ENCODE measurements around the gene CSRNP3.

CSRNP3 gene

DNA sequence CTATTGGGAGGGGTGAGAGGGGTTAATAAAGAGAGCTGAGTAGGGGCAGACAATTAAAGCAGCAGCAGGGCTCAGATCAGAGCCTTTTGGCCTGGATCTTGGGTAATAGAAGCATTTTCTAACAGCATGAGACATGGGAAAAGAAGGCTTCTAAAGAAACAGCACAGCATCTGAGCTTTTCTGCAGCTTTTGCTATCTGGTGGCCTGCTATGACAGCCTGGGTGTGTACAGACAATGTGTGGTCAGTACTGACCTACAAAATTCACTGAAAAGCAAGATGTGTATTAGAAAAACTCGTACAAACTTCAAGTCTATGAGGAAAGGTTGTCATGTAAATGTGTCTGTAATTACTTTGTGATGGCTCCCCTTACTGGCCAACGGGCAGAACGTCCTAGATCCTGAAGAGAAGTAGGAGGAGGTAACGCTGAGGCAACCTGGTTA, 229.0 kb downstream of the CSRNP3 start:
- H3K4me3 ChIP-seq (ENCODE audit: low read depth, low read length) = no peak overlapping the region

DNA sequence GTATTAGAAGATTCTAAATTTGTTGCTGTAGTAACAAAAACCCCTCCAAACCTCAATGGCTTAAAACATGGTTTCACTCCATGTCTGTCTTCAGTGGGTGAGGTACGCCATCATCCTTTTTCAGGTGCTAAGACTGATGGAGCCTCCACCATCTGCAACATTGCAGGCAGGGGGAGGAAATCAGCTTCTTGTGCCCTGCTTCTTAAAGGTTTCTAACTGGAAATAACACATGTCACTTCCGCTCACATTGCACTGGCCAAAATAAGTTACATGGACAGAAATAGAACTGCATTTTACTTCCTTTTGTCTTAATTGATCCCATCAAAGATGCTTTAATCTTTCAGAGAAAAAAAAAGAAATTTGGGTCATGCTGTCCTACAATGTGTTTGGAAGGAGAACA, 230.4 kb downstream of the CSRNP3 start:
- no peak for TF ChIP-seq ZNF274 (IDR thresholded peaks at IDR 0.05; ENCODE audit: low read length)
- TF ChIP-seq ZNF274 (tag by site-specific recombination; IDR thresholded peaks at IDR 0.05; ENCODE audit: borderline replicate concordance) = no peak
- TF ChIP-seq, protein P1, sequence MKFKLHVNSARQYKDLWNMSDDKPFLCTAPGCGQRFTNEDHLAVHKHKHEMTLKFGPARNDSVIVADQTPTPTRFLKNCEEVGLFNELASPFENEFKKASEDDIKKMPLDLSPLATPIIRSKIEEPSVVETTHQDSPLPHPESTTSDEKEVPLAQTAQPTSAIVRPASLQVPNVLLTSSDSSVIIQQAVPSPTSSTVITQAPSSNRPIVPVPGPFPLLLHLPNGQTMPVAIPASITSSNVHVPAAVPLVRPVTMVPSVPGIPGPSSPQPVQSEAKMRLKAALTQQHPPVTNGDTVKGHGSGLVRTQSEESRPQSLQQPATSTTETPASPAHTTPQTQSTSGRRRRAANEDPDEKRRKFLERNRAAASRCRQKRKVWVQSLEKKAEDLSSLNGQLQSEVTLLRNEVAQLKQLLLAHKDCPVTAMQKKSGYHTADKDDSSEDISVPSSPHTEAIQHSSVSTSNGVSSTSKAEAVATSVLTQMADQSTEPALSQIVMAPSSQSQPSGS (tag by site-specific recombination; IDR thresholded peaks at IDR 0.05; ENCODE audit: low read depth) = no peak
- TF ChIP-seq ZNF184 (tag by site-specific recombination; IDR thresholded peaks at IDR 0.05) = no peak
- TF ChIP-seq ZNF354C (tag by site-specific recombination; IDR thresholded peaks at IDR 0.05; ENCODE audit: borderline replicate concordance, low read depth) = no peak
- TF ChIP-seq ZNF830 (tag by site-specific recombination; IDR thresholded peaks at IDR 0.05; ENCODE audit: low read depth) = no peak
- TF ChIP-seq, protein P2, sequence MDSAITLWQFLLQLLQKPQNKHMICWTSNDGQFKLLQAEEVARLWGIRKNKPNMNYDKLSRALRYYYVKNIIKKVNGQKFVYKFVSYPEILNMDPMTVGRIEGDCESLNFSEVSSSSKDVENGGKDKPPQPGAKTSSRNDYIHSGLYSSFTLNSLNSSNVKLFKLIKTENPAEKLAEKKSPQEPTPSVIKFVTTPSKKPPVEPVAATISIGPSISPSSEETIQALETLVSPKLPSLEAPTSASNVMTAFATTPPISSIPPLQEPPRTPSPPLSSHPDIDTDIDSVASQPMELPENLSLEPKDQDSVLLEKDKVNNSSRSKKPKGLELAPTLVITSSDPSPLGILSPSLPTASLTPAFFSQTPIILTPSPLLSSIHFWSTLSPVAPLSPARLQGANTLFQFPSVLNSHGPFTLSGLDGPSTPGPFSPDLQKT (IDR thresholded peaks at IDR 0.05; ENCODE audit: borderline replicate concordance, low read depth, low read length) = no peak
- TF ChIP-seq KLF1 (tag by site-specific recombination; IDR thresholded peaks at IDR 0.05) = no peak
- no peak for TF ChIP-seq ZNF157 (tag by site-specific recombination; IDR thresholded peaks at IDR 0.05)
- no peak for TF ChIP-seq ZNF837 (tag by site-specific recombination; IDR thresholded peaks at IDR 0.05)
- TF ChIP-seq SP2 (tag by site-specific recombination; IDR thresholded peaks at IDR 0.05) = no peak
- TF ChIP-seq SCRT2 (tag by site-specific recombination; IDR thresholded peaks at IDR 0.05) = no peak
- TF ChIP-seq, protein P3, sequence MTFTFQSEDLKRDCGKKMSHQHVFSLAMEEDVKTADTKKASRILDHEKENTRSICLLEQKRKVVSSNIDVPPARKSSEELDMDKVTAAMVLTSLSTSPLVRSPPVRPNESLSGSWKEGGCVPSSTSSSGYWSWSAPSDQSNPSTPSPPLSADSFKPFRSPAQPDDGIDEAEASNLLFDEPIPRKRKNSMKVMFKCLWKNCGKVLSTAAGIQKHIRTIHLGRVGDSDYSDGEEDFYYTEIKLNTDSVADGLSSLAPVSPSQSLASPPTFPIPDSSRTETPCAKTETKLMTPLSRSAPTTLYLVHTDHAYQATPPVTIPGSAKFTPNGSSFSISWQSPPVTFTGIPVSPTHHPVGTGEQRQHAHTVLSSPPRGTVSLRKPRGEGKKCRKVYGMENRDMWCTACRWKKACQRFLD (tag by site-specific recombination; IDR thresholded peaks at IDR 0.05) = no peak
- TF ChIP-seq ZNF530 (tag by site-specific recombination; IDR thresholded peaks at IDR 0.05; ENCODE audit: low read depth) = no peak
- TF ChIP-seq SCRT1 (tag by site-specific recombination; IDR thresholded peaks at IDR 0.05; ENCODE audit: borderline replicate concordance) = no peak
- TF ChIP-seq ZNF24 (tag by site-specific recombination; IDR thresholded peaks at IDR 0.05) = no peak
- no peak for TF ChIP-seq ZNF132 (tag by site-specific recombination; IDR thresholded peaks at IDR 0.05; ENCODE audit: borderline replicate concordance)
- TF ChIP-seq ZNF701 (tag by site-specific recombination; IDR thresholded peaks at IDR 0.05) = no peak
- peaks cover 4% of the 10 kb centered on the region; the same call in 1 of the 2 replicates for H3K4me1 ChIP-seq (ENCODE audit: control insufficient read depth, insufficient read depth, low read length)
- H3K9me3 ChIP-seq (ENCODE audit: control insufficient read depth, insufficient read depth, low read depth, low read length) = no peaks in the 10 kb centered on the region
- no peaks in the 10 kb centered on the region for H3K36me3 ChIP-seq (ENCODE audit: control insufficient read depth in 2 of 2, insufficient read depth in 1 of 2, low read length in 2 of 2)
- H3K27ac ChIP-seq (ENCODE audit: extremely low read depth, low read depth, low read length) = no peak overlapping the region
- CTCF ChIA-PET = interaction anchor here (1.2 to 1.6 kb wide), 3 partner anchors 8 to 297 kb away, joined by 4 to 8 read pairs (median 5); no protein-coding TSS in a partner anchor
- POLR2A ChIA-PET = no interaction called here
- no peak overlapping the region for H3K4me3 ChIP-seq (ENCODE audit: low read depth, low read length)

More for the DNA sequence above, 229.0 kb downstream of the CSRNP3 start:
- no peak overlapping the region for H3K27ac ChIP-seq (ENCODE audit: extremely low read depth, low read depth, low read length)
- no peaks in the 10 kb centered on the region for H3K36me3 ChIP-seq (ENCODE audit: control insufficient read depth in 2 of 2, insufficient read depth in 1 of 2, low read length in 2 of 2)
- no peaks in the 10 kb centered on the region for H3K9me3 ChIP-seq (ENCODE audit: control insufficient read depth, insufficient read depth, low read depth, low read length)
- peaks cover 4% of the 10 kb centered on the region; the same call in 1 of the 2 replicates for H3K4me1 ChIP-seq (ENCODE audit: control insufficient read depth, insufficient read depth, low read length)
- TF ChIP-seq, protein P1 (tag by site-specific recombination; IDR thresholded peaks at IDR 0.05; ENCODE audit: low read depth) = no peak
- TF ChIP-seq ZEB2 (tag by site-specific recombination; IDR thresholded peaks at IDR 0.05) = no peak
- no peak for TF ChIP-seq YY2 (tag by site-specific recombination; IDR thresholded peaks at IDR 0.05)
- TF ChIP-seq, protein P4, sequence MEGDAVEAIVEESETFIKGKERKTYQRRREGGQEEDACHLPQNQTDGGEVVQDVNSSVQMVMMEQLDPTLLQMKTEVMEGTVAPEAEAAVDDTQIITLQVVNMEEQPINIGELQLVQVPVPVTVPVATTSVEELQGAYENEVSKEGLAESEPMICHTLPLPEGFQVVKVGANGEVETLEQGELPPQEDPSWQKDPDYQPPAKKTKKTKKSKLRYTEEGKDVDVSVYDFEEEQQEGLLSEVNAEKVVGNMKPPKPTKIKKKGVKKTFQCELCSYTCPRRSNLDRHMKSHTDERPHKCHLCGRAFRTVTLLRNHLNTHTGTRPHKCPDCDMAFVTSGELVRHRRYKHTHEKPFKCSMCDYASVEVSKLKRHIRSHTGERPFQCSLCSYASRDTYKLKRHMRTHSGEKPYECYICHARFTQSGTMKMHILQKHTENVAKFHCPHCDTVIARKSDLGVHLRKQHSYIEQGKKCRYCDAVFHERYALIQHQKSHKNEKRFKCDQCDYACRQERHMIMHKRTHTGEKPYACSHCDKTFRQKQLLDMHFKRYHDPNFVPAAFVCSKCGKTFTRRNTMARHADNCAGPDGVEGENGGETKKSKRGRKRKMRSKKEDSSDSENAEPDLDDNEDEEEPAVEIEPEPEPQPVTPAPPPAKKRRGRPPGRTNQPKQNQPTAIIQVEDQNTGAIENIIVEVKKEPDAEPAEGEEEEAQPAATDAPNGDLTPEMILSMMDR (tag by site-specific recombination; IDR thresholded peaks at IDR 0.05) = peak; percentile 5; the same call in 1 of the 2 replicates
- TF ChIP-seq YY1 (tag by site-specific recombination; IDR thresholded peaks at IDR 0.05) = no peak
- no peak for TF ChIP-seq KLF1 (tag by site-specific recombination; IDR thresholded peaks at IDR 0.05)
- TF ChIP-seq, protein P5, sequence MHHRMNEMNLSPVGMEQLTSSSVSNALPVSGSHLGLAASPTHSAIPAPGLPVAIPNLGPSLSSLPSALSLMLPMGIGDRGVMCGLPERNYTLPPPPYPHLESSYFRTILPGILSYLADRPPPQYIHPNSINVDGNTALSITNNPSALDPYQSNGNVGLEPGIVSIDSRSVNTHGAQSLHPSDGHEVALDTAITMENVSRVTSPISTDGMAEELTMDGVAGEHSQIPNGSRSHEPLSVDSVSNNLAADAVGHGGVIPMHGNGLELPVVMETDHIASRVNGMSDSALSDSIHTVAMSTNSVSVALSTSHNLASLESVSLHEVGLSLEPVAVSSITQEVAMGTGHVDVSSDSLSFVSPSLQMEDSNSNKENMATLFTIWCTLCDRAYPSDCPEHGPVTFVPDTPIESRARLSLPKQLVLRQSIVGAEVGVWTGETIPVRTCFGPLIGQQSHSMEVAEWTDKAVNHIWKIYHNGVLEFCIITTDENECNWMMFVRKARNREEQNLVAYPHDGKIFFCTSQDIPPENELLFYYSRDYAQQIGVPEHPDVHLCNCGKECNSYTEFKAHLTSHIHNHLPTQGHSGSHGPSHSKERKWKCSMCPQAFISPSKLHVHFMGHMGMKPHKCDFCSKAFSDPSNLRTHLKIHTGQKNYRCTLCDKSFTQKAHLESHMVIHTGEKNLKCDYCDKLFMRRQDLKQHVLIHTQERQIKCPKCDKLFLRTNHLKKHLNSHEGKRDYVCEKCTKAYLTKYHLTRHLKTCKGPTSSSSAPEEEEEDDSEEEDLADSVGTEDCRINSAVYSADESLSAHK (tag by site-specific recombination; IDR thresholded peaks at IDR 0.05) = no peak
- peak; percentile 61 for TF ChIP-seq ZNF654 (tag by site-specific recombination; IDR thresholded peaks at IDR 0.05; ENCODE audit: low read depth)
- POLR2A ChIA-PET = no interaction called here
- CTCF ChIA-PET = interaction anchor here (0.6 to 1.3 kb wide), 19 partner anchors 8 to 1338 kb away, joined by 3 to 5 read pairs (median 3); partner anchors contain the start of gene SCN3A
